HuH-7 (cell line): ENCODE data around the gene BBS2.
"Not testable (repeated sequence)": the region's sequence is repeated elsewhere in the genome, so short reads cannot be mapped to it uniquely, and the experiment has no call there.

Experiments used
- DNase-seq: peaks from one replicate; pipeline ENCODE4 v3.0.0; 2011; ENCODE audit warnings: low spot score

The BBS2 gene

DNA sequence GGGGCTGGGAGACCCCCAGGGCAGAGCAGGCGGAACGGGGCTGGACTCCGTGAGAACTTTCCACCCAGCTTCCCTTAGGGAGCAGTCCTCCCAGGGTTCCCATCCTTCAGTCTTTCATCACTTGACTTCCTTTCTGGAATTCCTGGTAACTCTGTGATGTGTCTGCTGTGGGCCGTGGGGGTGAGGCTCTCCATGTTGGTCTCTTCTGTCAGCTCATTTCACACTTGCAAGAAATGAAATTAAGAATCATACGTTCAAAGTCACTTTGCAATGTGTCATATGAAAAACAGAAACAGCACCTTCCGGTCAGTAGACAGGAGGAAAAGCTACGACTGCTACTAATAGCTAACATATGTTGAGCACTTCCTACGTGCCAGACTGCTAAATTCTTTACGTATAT is 5.4 kb upstream of the BBS2 start:
- no peak for DNase-seq

DNA sequence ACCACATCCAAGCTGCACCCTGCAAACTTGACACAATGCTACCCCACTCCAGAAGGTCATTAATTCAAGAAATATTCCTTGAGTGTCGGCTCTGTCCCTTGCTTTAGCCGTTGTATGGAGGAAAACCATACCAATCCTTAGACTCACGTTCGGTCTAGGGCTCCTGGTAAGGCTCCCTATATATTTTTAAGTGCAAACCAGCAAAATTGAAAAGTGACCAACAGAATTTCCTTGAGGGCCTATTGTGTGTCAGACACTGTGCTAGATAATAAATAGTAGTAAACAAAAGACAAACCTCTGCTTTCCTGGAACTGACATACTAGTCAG is 390 bp upstream of the BBS2 start:
- DNase-seq = peak; percentile 3

DNA sequence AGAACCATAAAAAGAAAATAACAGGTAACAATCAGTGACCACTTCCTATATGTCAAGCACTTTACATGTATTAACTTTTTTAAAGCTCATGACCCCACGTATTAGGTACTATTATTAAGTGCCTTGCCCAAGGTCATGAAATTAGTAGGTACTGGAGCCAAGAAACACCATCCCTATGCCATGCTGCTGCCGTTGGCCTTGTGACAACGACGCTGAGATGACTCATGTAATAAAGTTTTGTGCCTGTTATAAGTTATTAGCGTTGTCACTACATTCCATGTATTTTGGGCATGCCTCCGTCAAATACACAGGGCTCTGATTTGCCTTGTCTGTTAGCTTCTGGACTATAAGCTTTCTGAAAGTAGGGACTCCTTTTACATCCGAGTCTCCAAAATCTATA is 1.4 kb downstream of the BBS2 start:
- DNase-seq = no peak

DNA sequence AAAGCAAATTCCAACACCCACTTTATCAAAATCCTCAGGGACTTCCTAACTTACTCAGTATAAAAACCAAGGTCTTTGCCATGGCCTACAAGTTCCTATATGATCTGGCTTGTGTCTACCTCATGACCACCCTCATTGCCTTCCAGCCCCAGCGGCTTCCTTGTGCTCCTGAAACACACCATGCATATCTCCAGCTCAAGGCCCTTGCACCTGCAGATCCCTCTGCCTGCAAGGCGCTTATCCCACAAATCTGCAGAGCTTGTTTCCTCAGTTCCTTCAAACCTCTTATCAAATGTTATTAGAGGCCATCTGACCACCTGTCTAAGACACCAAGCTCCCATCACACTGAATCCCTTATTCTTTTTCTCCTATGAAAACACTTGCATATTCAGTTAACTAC is 2.6 kb downstream of the BBS2 start:
- DNase-seq = no peak

DNA sequence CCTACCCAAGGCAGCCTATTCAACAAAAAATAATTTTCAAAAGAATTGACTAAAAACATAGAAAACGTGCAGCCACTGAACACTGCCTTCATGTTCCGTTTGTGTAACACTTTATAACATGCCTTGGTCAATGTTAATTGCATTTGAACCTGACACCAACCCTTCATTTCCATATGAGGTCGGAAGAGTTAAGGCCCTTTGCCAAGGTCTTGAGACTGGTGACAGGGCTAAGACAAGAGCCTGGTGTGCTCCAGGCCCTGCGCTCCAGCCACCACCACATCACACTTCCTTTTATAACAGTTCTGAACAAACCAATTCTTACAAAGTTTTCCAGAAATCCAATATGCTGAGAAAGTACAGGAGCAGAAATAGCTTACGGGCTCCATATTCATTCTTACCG is 4.2 kb downstream of the BBS2 start:
- DNase-seq = no peak

DNA sequence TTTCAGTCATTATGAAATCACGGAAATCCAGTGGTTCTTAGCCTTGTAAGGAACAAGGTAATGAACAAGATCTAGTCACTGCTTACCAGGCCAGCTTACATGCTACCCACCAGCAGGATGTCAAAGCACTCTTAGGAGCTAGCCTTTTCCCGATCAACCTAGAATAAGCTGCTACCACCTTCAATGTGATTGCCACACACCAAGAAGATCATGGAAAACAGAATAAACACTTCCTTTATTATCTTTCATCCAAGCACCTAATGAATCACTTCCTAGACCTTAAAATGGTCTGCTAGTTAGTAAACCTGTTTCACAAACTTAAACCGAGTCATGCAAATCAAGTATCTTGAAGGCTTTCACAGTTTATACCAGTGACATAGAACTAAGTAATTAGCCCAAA is 5.0 kb downstream of the BBS2 start:
- no peak for DNase-seq

DNA sequence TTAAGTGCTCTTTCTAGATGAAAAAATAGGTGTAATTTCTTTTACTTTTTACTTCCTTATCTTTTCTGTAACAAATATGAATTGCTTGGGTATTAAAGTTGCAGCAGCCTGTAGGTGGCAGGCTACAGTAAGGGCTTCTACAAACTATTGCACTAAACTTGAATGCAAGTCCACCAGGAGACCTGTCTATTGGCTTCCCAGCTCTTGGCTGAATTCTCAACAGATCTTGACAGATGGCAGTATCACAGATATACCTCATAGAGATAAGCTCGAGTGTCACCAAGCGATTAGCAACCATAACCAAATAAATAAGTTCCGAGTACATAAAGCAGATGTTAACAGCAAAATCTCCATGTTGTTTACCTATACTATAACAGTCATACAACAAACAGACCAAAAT is 5.9 kb downstream of the BBS2 start:
- peak; percentile 39 for DNase-seq

DNA sequence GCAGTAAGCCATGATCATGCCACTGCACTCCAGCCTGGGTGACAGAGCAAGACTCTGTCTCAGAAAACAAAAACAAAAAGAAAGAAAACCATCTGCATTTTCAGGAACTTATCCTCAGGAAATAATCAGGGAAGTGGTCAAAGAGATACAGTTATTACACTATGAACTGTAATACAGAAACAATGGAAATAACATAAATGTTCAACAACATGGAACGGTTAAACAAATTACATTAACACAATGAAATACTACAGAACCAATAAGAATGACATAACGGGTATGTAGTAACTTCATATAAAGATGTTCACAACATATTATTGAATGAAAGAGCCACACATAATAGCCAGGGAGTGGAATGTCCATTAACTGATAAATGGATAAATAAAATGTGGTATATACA is 6.7 kb downstream of the BBS2 start:
- DNase-seq = no peak

DNA sequence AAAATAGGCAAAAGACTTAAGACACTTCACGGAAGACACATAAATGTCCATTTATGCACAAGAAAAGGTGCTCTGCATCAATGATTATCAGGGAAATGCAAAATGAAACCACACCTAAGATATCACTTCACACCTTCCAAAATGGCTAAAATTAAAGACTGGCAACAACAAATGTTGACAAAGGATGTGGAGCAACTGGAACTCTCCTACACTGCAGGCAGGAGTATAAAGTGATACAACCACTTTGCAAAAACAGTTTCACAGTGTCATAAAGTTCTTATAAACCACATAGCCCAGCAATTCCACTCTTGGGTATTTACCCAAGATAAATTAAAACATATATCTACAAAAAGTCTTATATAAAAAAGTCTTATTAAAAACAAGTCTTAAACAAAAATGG is 7.8 kb downstream of the BBS2 start:
- no peak for DNase-seq

DNA sequence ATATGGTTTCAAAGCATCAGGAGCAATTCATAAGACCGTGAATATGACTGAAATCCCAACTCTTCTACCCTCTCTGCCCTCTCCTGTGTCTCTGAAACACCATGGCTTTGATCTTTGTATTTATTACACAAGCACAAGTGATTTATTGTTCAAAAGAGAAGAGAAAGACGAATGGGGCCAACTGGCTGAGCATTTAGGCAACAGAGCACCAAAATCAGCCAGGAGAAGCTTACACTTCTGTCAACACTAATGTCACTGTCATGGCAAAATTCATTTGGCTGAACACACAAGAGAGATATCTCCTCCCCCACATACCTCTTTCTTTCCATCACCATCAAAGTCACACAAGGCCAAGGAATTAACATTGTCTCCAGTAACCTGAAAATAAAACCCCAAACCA is 9.3 kb downstream of the BBS2 start:
- no peak for DNase-seq

DNA sequence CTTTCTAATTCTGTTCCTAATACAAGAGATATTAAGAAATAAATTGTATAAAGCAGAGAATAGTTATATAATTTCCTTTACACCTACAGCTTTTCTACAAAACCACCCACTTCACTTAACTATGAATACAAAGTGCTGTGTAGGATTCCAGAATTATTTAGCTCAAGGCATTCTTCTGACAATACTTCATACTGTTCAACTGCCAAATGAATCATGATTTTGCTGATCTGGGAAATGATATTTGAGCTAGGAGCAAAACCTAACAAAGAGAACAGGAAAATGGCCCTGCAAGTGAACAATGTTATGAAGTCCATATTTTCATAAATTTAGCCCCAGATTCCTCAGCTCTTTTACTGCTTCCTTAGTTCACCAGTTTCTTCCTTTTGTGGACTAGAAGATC is 12.9 kb downstream of the BBS2 start:
- no peak for DNase-seq

DNA sequence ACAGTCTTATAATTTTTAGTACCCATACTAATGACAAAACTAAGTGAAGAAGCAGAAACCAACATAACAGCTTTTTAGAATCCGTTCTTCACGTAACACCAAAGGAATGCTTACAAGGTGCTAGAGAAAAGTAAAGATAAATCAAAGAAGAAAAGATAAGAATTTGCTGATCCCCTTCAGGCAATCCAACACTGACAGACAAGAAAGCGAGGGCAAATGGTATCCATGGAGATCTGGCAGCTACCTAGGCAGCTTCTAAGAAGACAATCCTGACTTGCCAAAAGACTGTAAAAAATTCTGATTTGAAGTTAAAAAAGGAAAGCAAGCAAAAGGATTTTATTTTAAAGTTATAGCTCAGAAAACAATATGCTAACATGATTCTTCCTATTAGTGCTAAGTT is 14.6 kb downstream of the BBS2 start:
- no peak for DNase-seq

DNA sequence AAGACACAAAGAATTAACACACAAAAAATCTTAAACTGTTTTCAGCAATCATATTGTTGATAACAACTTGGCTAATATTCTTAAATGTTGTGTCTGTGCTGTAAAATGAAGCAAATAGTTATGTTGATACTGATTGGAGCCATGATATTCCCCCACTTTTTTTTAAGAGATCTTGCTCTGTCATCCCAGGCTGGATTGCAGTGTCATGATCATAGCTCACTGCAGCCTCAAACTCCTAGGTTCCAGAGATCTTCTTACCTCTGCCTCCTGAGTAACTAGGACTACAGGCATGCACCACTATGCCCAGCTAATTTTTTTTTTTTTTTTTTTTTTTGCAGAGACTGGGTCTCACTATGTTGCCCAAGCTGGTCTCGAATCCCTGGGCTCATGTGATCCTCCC is 26.0 kb downstream of the BBS2 start:
- DNase-seq = no peak

DNA sequence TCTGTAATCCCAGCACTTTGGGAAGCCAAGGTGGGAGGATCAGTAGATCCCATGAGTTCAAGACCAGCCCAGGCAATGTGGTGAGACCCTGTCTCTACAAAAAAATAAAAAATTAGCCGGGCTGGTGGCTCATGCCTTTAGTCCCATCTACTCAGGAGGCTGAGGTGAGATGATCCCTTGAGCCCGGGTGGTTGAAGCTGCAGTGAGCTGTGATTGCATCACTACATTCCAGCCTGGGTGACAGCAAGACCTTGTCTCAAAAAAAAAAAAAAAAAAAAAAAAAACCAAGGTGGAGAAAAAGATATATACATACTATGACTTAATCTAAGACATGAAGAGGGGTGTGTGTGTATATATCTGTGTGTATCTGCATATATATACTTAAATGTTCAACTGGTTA is 26.7 kb downstream of the BBS2 start:
- no peak for DNase-seq

DNA sequence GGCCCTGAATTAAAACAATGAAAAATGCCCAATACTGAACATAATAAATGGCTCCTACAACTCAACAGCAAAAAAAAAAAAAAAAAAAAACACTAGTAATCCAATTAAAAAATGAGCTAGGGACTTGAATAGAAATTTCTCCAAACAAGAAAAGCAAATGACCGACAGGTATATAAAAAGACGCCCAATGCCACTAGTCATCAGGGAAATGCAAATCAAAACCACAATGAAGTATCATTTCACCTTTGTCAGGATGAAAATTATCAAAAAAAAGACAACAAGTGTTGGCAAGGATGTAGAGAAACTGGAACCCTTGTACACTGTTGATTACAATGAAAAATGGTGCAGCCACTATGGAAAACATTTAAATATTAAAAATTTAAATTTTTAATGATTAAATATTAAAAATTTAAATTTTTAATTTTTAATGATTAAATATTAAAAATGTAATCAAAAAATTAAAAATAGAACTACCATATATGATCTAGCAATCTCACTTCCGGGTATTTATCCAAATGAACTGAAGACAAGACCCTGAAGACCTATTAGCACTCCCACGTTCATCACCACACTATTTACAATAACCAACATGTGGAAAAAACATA is 28.1 kb downstream of the BBS2 start:
- DNase-seq = no peak

DNA sequence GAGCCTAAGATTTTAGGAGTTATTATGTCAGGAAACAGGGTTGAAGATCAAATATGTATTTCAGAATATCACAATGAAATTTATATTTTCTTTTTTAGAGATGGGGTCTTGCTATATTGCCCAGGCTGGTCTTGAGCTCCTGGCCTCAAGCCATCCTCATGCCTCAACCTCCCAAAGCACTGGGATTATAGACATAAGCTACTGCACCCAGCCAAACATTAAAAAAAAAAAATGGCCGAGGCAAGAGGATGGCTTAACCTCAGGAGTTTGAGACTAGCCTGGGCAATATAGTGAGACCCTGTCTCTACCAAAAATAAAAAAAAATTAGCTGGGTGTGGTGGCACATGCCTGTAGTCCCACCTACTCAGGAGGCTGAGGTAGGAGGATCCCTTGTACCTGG is 31.0 kb downstream of the BBS2 start:
- not testable (repeated sequence) for DNase-seq

DNA sequence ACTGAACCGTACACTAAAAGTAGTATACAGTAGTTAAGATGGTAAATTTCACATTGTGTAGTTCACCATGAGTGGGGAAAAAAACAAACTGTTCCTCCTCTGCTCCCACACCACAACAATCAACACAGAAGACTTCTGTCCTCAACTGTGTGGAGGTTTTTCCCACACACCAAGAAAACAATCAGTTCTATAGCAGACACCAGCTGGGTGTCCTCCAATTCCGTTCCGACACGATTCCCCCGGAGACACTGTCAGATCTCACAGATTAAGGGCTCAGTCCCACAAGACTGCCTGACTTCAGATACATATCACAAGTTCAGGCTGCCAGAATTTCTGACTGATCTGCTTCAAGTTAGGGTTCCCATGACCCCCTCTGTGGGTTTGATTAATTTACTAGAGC is 31.8 kb downstream of the BBS2 start:
- no peak for DNase-seq

DNA sequence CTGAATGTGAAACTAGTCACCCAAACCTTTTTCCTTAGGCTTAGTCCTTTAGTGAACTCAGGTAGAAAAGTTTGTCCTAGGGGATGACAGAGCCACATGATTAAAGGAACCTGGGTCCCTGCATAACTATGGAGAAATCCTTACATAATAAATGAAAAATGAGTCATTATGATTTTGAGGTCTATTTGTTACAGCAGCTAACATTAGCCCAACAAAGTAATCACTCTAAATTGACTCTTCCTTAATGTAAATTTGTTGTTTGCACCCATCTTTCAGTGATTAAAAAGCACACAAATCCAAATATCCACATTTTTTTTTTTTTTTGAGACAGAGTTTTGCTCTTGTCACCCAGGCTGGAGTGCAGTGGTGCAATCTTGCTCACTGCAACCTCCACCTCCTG is 36.4 kb downstream of the BBS2 start:
- no peak for DNase-seq

DNA sequence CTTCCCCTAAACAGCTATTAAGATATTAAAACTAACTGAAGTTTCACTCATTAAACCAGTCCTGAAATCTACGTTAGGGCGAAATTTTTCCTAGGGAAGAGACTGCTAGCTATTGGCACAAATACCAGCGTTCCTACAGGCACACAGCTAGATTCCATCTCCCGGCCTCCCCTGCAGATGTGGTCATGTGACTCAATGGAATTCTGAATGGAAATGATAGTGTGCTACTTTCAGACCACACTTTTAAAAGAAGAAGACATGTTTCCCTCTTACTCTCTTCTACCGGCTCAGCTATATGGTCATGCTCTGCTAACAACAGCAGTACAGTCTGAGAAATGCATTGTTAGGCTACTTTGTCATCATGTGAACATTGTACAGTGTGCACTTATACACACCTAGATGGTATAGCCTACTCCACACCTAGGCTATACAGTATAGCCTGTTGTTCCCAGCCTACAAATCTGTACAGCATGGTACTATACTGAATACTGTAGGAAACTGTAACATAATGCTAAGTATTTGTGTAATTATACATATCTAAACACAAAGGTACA is 37.1 kb downstream of the BBS2 start:
- no peak for DNase-seq

DNA sequence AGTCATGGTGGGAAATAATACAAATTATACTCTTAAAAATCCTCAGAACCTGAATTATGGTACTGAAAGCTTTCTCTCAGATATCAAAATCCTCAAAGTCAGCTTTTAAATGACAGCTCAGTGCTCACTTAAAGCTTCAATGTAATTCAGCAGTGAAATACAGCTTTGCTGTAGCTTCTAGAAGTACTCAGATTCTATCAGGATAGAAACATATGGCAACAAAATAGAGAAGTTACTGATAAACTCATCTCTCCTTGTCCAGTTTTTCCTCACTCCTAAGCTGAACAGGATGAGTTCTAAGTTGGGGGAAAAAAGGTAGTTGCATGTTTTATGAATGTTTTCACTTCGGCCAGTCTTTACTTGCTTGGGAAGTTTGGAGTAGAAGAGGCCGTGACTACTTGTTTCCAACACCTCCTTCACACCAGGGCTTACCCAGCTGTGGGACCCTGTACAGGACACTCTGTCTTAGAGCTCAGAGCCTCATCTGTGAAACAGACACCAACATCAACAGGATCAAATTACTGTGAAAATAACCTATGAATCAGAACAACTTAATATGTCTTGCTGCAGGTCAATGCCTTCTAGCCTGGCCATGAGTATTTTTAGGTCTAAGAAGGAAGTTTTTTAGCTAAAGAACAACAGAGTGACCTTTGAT is 38.2 kb downstream of the BBS2 start:
- DNase-seq = no peak

DNA sequence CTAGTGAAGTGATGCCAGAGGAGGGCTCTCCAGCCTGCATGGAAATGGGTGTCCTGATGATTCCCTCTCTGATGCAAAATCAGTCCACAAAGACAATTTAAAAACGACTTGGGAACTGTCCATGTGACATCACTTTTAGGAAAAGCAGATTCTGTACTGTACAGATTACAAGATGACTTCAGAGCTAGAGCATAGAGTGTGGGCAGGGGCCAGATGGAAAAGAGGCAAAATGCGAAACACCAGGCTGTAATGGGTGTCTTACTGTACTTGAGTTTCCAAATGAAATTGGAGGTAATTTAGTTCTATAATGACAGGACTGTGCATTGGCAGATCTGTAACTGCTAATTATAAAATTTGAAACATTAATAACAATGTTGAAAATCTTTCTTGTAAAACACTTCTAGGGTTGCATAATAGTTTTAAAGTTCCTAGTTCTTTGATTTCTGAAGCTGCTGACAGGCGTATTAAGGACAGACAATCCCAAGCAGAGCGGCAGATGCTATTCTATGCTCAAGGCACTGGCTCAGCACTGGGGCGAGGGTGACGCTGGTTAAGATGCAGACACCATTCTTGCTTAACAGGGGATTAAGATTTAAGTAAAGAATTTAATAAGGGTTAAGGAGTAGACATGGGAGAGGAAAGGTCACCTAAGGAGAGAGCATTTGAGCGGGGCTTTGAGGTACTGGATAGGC is 38.9 kb downstream of the BBS2 start:
- no peak for DNase-seq

DNA sequence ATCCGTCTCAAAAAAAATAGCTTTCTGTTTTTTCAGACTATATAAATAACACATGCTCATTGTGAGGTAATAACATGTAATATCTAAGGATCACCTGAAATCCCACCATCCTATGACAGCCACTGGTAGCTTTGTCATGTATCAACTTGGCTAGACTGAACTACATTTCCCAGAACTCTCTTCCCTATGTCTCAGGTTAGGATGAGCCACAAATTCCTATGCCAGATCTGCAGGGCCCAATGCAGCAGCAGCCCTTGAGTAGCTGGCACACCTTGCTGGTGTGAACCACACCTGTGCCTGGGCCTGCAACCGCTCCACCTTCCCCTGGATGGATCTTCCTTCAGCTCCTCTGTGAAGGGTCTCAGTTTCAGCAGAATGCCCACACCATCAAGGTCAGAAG is 40.4 kb downstream of the BBS2 start:
- DNase-seq = no peak

DNA sequence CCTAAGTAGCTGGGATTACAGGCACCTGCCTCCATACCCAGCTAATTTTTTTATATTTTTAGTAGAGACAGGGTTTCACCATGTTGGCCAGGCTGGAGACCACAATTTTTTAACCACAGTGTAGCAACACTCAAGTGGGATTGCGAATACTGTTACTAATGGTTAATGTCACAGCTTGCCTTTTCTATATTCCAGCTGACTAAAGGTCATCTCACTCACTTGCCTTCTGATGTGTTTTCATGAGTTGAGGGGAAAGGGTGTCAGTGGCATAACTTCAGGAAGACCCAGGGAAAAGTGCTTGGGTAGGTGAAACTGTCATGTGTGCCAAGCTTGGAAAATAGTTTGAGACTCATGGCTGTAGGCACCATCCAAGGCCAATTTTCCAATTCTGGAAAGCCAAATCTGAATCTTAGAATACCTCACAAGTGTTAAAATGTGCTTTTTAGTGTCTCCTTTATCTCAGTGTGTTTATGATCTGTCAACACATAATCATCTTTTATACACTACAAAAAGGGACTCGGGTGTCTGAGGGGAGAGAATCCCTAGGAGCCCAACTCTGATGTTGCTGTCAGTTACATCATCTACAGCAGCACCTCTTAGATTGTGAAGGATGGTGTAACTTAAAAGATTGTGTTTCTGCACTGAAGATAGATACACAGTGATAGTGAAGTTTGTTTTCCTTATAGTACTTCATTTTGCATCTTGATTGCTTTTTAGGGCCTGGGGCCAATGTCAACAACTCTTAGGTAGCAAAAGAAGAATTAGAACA is 41.4 kb downstream of the BBS2 start:
- no peak for DNase-seq
